ENCODE results near the gene LRP2.

- TF ChIP-seq CTCF (IDR thresholded peaks at IDR 0.05; ENCODE audit: low read depth, low read length) (no peak), POLR2A (IDR thresholded peaks at IDR 0.05; ENCODE audit: extremely low read depth, insufficient read length) (no peak)
Measured at GRCh38 chr2:169290433-169290832, 71.9 kb downstream of the LRP2 start.

Measured in NB4 (cell line).